ENCODE results near the gene RBMS2. TPM values are rescaled to one million over a fixed set of nuclear protein-coding genes. Genes with fewer than 3 reads are reported as not detected.

Gene RBMS2
- total RNA-seq, 1 experiment from 2014 or later = 40.8 TPM

DNA sequence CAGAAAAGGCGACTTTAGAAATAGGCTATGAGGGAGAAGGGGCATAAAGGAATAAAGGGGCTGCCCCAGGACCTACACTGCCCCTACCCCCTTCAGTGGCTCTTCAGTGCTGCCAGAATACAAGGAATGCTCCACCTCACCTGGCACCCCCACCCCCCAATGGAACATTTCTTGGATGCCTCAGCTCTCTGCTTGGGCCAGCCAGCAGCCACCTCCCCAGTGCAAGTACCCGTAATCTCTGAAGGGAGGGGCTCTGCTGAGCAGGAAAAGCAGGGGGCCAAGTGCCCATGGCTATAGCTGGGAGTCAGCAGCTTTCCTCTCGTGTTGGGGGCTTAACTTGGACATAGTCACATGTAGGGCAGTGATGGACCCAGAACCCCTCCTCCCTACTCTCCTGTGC is 75.2 kb downstream of the RBMS2 start:
- ChIA-PET RAD21 (ENCODE audit: low non-redundant PET in 1 of 2, low total read pairs in 2 of 2, uncharacterized antibody in 2 of 2, unreplicated experiment in 2 of 2) (no interaction called here), CTCF (no interaction called here), POLR2A (no interaction called here)
- TF ChIP-seq, protein P1, sequence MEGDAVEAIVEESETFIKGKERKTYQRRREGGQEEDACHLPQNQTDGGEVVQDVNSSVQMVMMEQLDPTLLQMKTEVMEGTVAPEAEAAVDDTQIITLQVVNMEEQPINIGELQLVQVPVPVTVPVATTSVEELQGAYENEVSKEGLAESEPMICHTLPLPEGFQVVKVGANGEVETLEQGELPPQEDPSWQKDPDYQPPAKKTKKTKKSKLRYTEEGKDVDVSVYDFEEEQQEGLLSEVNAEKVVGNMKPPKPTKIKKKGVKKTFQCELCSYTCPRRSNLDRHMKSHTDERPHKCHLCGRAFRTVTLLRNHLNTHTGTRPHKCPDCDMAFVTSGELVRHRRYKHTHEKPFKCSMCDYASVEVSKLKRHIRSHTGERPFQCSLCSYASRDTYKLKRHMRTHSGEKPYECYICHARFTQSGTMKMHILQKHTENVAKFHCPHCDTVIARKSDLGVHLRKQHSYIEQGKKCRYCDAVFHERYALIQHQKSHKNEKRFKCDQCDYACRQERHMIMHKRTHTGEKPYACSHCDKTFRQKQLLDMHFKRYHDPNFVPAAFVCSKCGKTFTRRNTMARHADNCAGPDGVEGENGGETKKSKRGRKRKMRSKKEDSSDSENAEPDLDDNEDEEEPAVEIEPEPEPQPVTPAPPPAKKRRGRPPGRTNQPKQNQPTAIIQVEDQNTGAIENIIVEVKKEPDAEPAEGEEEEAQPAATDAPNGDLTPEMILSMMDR (IDR thresholded peaks at IDR 0.05 in 2 of 3, conservative IDR thresholded peaks at IDR 0.05 in 1 of 3; ENCODE audit: borderline replicate concordance in 1 of 3, insufficient read depth in 1 of 3, low read depth in 2 of 3, low read length in 2 of 3) = no peak
- TF ChIP-seq ELF1 (IDR thresholded peaks at IDR 0.05; ENCODE audit: borderline replicate concordance, low read depth) (no peak), ZFX (IDR thresholded peaks at IDR 0.05) (no peak), CEBPB (IDR thresholded peaks at IDR 0.05; ENCODE audit: low read depth) (no peak), SIN3A (IDR thresholded peaks at IDR 0.05; ENCODE audit: low read depth) (no peak), FOSL1 (IDR thresholded peaks at IDR 0.05; ENCODE audit: low read depth) (no peak), SP1 (IDR thresholded peaks at IDR 0.05; ENCODE audit: low read depth) (no peak), RAD21 (IDR thresholded peaks at IDR 0.05; ENCODE audit: low read depth) (no peak), TCF7L2 (IDR thresholded peaks at IDR 0.05; ENCODE audit: borderline replicate concordance, extremely low read depth, insufficient read depth, insufficient read length) (no peak), YY1 (IDR thresholded peaks at IDR 0.05; ENCODE audit: extremely low read depth, insufficient replicate concordance, low read depth, low read length) (no peak), SRF (IDR thresholded peaks at IDR 0.05; ENCODE audit: low read depth) (no peak), POLR2A (IDR thresholded peaks at IDR 0.05; ENCODE audit: borderline replicate concordance, extremely low read depth, insufficient read depth, insufficient read length) (no peak), EZH2 (IDR thresholded peaks at IDR 0.05) (no peak), JUND (IDR thresholded peaks at IDR 0.05) (no peak), EGR1 (IDR thresholded peaks at IDR 0.05; ENCODE audit: low read depth) (no peak), CBX3 (IDR thresholded peaks at IDR 0.05; ENCODE audit: low read depth) (no peak)
- TF ChIP-seq, protein P2, sequence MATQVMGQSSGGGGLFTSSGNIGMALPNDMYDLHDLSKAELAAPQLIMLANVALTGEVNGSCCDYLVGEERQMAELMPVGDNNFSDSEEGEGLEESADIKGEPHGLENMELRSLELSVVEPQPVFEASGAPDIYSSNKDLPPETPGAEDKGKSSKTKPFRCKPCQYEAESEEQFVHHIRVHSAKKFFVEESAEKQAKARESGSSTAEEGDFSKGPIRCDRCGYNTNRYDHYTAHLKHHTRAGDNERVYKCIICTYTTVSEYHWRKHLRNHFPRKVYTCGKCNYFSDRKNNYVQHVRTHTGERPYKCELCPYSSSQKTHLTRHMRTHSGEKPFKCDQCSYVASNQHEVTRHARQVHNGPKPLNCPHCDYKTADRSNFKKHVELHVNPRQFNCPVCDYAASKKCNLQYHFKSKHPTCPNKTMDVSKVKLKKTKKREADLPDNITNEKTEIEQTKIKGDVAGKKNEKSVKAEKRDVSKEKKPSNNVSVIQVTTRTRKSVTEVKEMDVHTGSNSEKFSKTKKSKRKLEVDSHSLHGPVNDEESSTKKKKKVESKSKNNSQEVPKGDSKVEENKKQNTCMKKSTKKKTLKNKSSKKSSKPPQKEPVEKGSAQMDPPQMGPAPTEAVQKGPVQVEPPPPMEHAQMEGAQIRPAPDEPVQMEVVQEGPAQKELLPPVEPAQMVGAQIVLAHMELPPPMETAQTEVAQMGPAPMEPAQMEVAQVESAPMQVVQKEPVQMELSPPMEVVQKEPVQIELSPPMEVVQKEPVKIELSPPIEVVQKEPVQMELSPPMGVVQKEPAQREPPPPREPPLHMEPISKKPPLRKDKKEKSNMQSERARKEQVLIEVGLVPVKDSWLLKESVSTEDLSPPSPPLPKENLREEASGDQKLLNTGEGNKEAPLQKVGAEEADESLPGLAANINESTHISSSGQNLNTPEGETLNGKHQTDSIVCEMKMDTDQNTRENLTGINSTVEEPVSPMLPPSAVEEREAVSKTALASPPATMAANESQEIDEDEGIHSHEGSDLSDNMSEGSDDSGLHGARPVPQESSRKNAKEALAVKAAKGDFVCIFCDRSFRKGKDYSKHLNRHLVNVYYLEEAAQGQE (IDR thresholded peaks at IDR 0.05; ENCODE audit: low read depth) = no peak
- TF ChIP-seq, protein P3, sequence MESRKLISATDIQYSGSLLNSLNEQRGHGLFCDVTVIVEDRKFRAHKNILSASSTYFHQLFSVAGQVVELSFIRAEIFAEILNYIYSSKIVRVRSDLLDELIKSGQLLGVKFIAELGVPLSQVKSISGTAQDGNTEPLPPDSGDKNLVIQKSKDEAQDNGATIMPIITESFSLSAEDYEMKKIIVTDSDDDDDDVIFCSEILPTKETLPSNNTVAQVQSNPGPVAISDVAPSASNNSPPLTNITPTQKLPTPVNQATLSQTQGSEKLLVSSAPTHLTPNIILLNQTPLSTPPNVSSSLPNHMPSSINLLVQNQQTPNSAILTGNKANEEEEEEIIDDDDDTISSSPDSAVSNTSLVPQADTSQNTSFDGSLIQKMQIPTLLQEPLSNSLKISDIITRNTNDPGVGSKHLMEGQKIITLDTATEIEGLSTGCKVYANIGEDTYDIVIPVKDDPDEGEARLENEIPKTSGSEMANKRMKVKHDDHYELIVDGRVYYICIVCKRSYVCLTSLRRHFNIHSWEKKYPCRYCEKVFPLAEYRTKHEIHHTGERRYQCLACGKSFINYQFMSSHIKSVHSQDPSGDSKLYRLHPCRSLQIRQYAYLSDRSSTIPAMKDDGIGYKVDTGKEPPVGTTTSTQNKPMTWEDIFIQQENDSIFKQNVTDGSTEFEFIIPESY (IDR thresholded peaks at IDR 0.05; ENCODE audit: extremely low read depth, insufficient replicate concordance, low read length) = no peak
- TF ChIP-seq, protein P4, sequence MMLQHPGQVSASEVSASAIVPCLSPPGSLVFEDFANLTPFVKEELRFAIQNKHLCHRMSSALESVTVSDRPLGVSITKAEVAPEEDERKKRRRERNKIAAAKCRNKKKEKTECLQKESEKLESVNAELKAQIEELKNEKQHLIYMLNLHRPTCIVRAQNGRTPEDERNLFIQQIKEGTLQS (IDR thresholded peaks at IDR 0.05) = no peak
- H3K9ac ChIP-seq (ENCODE audit: low read length) = no peak overlapping the region
- peaks cover 38% of the 10 kb centered on the region in 2 experiments; a peak in 3 of 4 replicates for H3K36me3 ChIP-seq (ENCODE audit: control insufficient read depth in 1 of 2, insufficient read depth in 2 of 2, low read length in 2 of 2)
- no peaks in the 10 kb centered on the region for H3K9me2 ChIP-seq (ENCODE audit: insufficient read depth)
- no peak overlapping the region for H2AFZ ChIP-seq (ENCODE audit: low read depth, low read length, poor library complexity, severe bottlenecking)
- no peaks in the 10 kb centered on the region for H3K9me3 ChIP-seq (ENCODE audit: control insufficient read depth in 1 of 2, insufficient read depth in 1 of 2, low read depth in 1 of 2, low read length in 2 of 2)
- ATAC-seq = no peak
- intact Hi-C loops (cut with micrococcal nuclease) = no loop called here
- BruUV-seq (replicated peaks) = TSS peak; percentile 9
- no peak for DNase-seq (ENCODE audit: low read depth, low spot score)
- H3K27me3 ChIP-seq (ENCODE audit: insufficient read depth, low read length) = no peaks in the 10 kb centered on the region
- H3K4me3 ChIP-seq (replicated peaks in 1 of 2; ENCODE audit: low read depth in 1 of 2, low read length in 2 of 2) = no peak overlapping the region
- H3K4me1 ChIP-seq (ENCODE audit: control insufficient read depth in 1 of 2, insufficient read depth in 2 of 2, low read length in 2 of 2) = peaks cover 0 to 9% of the 10 kb centered on the region in 2 experiments; a peak in 1 of 4 replicates
- no peaks in the 10 kb centered on the region for H3K79me2 ChIP-seq (ENCODE audit: insufficient read depth, low read length)
- no peak overlapping the region for H3K4me2 ChIP-seq (ENCODE audit: low read length)
- H4K20me1 ChIP-seq (ENCODE audit: insufficient read depth) = no peaks in the 10 kb centered on the region
- H3K27ac ChIP-seq (ENCODE audit: low read depth, low read length) = no peak overlapping the region
